Gastrocnemius medialis (tissue), 4 donors: ENCODE data around the gene HACD2. TPM values are rescaled to one million over a fixed set of nuclear protein-coding genes. Genes with fewer than 3 reads are reported as not detected.

Experiments
- ATAC-seq, 2 donors: fragments of 150-250 bp; one replicate each; pipeline ENCODE4 v1.9.1; 2016
- DNase-seq, 2 donors: peaks; one replicate each; pipeline ENCODE4 v3.0.0-alpha.2; 2019
- H3K27ac ChIP-seq, 4 donors: fragments of 200-600 bp; sonication (generic); 1 replicate in 1 of 4; 2 replicates in 3 of 4; pipeline ENCODE4 v1.5.1; 2016 to 2018; ENCODE audit warnings: mild to moderate bottlenecking in 2 of 4, moderate library complexity in 1 of 4
- H3K27me3 ChIP-seq, 3 donors: fragments of 200-600 bp; sonication (generic) in 2 of 3; 1 replicate in 1 of 3; 2 replicates in 2 of 3; pipeline versions ENCODE4 v1.5.1 to v1.6.0; 2016 to 2019; ENCODE audit warnings: mild to moderate bottlenecking in 1 of 3, moderate library complexity in 1 of 3
- H3K36me3 ChIP-seq, 2 donors: fragments of 200-600 bp; sonication (generic) in 1 of 2; one replicate each; pipeline ENCODE4 v1.5.1; 2017 to 2018
- H3K4me1 ChIP-seq, 2 donors: fragments of 200-600 bp; sonication (generic) in 1 of 2; one replicate each; pipeline ENCODE4 v1.5.1; 2016 to 2017; ENCODE audit warnings: mild to moderate bottlenecking in 2 of 2
- H3K4me3 ChIP-seq, 4 donors: fragments of 200-600 bp; sonication (generic) in 3 of 4; 1 replicate in 1 of 4; 2 replicates in 3 of 4; pipeline ENCODE4 v1.5.1; 2016 to 2019; ENCODE audit warnings: mild to moderate bottlenecking in 2 of 4
- H3K9me3 ChIP-seq, 3 donors: fragments of 200-600 bp; sonication (generic) in 2 of 3; 1 replicate in 1 of 3; 2 replicates in 2 of 3; pipeline ENCODE4 v1.5.1; 2016 to 2019
- POLR2A ChIP-seq, 2 donors: fragments of 450-650 bp; IDR thresholded peaks; one replicate each; pipeline ENCODE4 v1.6.1; 2017; ENCODE audit warnings: antibody characterized with exemption in 2 of 2, mild to moderate bottlenecking in 2 of 2, moderate library complexity in 2 of 2
- in situ Hi-C, 4 donors: fragments of 200-750 bp; cut with MboI; loops; one replicate each; pipeline versions ENCODE4 v1.15.0 to v1.8.0; 2017; ENCODE audit warnings: low sequenced_read_pairs in 4 of 4
- intact Hi-C: fragments of 100-400 bp; cut with DNase I; formaldehyde crosslinking; loops from one replicate; pipeline ENCODE4 v1.15.1; 2023; ENCODE audit warnings: low total_unique reads
- total RNA-seq, 4 donors: library from RNA; depleted of rRNA; stranded (reverse); fragments of >200 nt; gene quantifications; one replicate each; pipeline versions ENCODE4 v1.1.0 to v1.2.3, GENCODE V29; 2016
- TF ChIP-seq, protein P1 (sequence below), 5 experiments: fragments of 450-650 bp in 3 of 5; fragments of 200-600 bp in 2 of 5; sonication (generic) in 2 of 5; IDR thresholded peaks in 4 of 5; conservative IDR thresholded peaks in 1 of 5; 1 replicate in 4 of 5; 2 replicates in 1 of 5; pipeline ENCODE4 v1.5.1; 2016 to 2019; ENCODE audit warnings: antibody characterized with exemption in 5 of 5, mild to moderate bottlenecking in 3 of 5, moderate library complexity in 3 of 5

HACD2 gene
- total RNA-seq, 4 donors from 2014 or later = 3.9 to 19.8 (median 6.7) TPM

DNA sequence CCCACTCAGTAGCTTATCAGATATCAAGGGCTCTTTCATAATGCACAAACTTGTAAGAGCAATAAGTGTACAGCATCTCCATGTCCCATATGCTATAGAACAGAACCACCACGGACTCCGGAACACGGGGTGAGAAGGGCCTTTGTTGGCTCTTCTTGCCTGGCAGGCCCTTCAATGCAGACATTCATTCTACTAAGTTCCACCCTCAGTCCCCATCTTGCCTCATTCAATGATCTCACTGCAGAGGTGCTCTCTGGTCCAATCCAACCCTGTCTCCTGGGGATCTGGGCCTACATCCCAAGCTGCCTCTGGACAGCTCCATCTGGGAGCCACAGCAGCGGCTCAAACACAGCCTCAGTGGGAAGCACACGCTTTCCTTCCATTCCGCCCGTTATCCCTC, 16.8 kb downstream of the HACD2 start:
- Histone ChIP-seq H3K36me3 (no peaks in the 10 kb centered on the region), H3K27me3 (no peaks in the 10 kb centered on the region), H3K4me1 (no peaks in the 10 kb centered on the region), H3K4me3 (no peak overlapping the region), H3K27ac (no peak overlapping the region), H3K9me3 (no peaks in the 10 kb centered on the region)
- no peak for ATAC-seq
- intact Hi-C loops (no loop called here), in situ Hi-C loops (no loop called here)
- no peak for DNase-seq
- TF ChIP-seq, protein P1, sequence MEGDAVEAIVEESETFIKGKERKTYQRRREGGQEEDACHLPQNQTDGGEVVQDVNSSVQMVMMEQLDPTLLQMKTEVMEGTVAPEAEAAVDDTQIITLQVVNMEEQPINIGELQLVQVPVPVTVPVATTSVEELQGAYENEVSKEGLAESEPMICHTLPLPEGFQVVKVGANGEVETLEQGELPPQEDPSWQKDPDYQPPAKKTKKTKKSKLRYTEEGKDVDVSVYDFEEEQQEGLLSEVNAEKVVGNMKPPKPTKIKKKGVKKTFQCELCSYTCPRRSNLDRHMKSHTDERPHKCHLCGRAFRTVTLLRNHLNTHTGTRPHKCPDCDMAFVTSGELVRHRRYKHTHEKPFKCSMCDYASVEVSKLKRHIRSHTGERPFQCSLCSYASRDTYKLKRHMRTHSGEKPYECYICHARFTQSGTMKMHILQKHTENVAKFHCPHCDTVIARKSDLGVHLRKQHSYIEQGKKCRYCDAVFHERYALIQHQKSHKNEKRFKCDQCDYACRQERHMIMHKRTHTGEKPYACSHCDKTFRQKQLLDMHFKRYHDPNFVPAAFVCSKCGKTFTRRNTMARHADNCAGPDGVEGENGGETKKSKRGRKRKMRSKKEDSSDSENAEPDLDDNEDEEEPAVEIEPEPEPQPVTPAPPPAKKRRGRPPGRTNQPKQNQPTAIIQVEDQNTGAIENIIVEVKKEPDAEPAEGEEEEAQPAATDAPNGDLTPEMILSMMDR (IDR thresholded peaks at IDR 0.05 in 4 of 5, conservative IDR thresholded peaks at IDR 0.05 in 1 of 5) = no peak

- Histone ChIP-seq H3K27me3 (no peaks in the 10 kb centered on the region), H3K27ac (no peak overlapping the region), H3K4me3 (no peak overlapping the region), H3K36me3 (no peaks in the 10 kb centered on the region), H3K4me1 (no peaks in the 10 kb centered on the region), H3K9me3 (no peaks in the 10 kb centered on the region)
- DNase-seq = no peak
- no peak for TF ChIP-seq POLR2A (IDR thresholded peaks at IDR 0.05)
- TF ChIP-seq, protein P1 (IDR thresholded peaks at IDR 0.05 in 4 of 5, conservative IDR thresholded peaks at IDR 0.05 in 1 of 5) = no peak
- ATAC-seq = no peak
- intact Hi-C loops (no loop called here), in situ Hi-C loops (no loop called here)
Observed at GRCh38 chr3:123564056-123564455, 20.8 kb downstream of the HACD2 start.

- ATAC-seq (no peak), DNase-seq (no peak)
- H3K9me3 ChIP-seq = no peaks in the 10 kb centered on the region
- no peaks in the 10 kb centered on the region for H3K36me3 ChIP-seq
- H3K4me1 ChIP-seq = no peaks in the 10 kb centered on the region
- in situ Hi-C loops = no loop called here
- H3K4me3 ChIP-seq = no peak overlapping the region
- no peak overlapping the region for H3K27ac ChIP-seq
- TF ChIP-seq POLR2A (IDR thresholded peaks at IDR 0.05) = no peak
- TF ChIP-seq, protein P1 (IDR thresholded peaks at IDR 0.05 in 4 of 5, conservative IDR thresholded peaks at IDR 0.05 in 1 of 5) = no peak
- intact Hi-C loops = no loop called here
- H3K27me3 ChIP-seq = no peaks in the 10 kb centered on the region
Observed at GRCh38 chr3:123562547-123562946, 22.3 kb downstream of the HACD2 start.

GRCh38 chr3:123561188-123561587, 23.7 kb downstream of the HACD2 start:
- Histone ChIP-seq H3K4me3 (no peak overlapping the region), H3K9me3 (no peaks in the 10 kb centered on the region), H3K27me3 (no peaks in the 10 kb centered on the region), H3K36me3 (no peaks in the 10 kb centered on the region), H3K27ac (no peak overlapping the region), H3K4me1 (no peaks in the 10 kb centered on the region)
- in situ Hi-C loops (no loop called here), intact Hi-C loops (no loop called here)
- DNase-seq = no peak
- no peak for TF ChIP-seq POLR2A (IDR thresholded peaks at IDR 0.05)
- TF ChIP-seq, protein P1 (IDR thresholded peaks at IDR 0.05 in 4 of 5, conservative IDR thresholded peaks at IDR 0.05 in 1 of 5) = no peak
- ATAC-seq = no peak
